ENCODE measurements around the gene CCR7.

Gene CCR7

DNA sequence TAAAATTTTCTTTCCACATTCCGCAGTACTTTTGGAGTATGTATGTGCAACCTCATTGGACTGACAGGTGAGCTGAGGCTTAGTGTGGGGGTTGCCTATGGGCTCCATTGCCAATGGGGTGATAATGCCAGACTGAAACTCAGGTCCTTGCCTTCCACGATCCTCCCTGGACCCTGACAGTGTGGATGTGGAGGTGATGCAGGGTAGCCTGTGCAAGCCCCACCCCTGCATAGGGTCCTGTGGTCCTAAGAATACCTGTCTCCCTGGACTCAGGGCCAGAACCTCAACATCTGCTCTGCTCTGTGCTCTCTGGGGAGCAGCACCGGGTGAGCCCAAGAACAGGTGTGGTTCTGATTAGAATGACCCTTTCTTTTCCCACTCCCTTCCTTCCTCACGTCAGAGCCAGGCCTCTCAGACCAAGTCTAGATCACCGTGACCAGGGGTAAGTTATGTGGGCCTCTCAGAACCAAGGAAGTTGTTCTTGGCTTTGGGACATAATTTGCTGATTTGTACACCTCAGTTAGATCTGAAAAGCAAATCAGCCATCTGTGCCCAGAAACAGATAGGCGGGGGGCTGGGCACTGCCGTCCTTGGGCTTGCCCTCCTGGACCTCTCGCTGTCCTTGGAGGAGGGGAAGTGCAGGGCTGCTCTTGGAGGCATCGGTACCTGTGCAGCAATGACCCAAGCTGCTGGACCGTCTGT, 55.5 kb downstream of the CCR7 start:
- Histone ChIP-seq H3K9ac (ENCODE audit: low read length in 5 of 5) (no peak overlapping the region), H3K4me1 (ENCODE audit: control insufficient read depth in 5 of 5, insufficient read depth in 5 of 5, low read length in 5 of 5) (peaks cover 0 to 17% (median 0%) of the 10 kb centered on the region in 5 donors), H3K9me3 (ENCODE audit: control insufficient read depth in 5 of 5, low read length in 5 of 5) (peaks cover 0 to 3% (median 0%) of the 10 kb centered on the region in 5 donors), H3K27me3 (ENCODE audit: control insufficient read depth in 5 of 5, insufficient read depth in 4 of 5, low read length in 5 of 5) (peaks cover 0 to 3% (median 0%) of the 10 kb centered on the region in 5 donors), H3K4me3 (ENCODE audit: low read depth in 1 of 5, low read length in 5 of 5) (no peak overlapping the region), H3K36me3 (ENCODE audit: control insufficient read depth in 5 of 5, insufficient read depth in 5 of 5, low read length in 5 of 5) (no peaks in the 10 kb centered on the region), H3K27ac (ENCODE audit: low read depth, low read length) (no peak overlapping the region)

DNA sequence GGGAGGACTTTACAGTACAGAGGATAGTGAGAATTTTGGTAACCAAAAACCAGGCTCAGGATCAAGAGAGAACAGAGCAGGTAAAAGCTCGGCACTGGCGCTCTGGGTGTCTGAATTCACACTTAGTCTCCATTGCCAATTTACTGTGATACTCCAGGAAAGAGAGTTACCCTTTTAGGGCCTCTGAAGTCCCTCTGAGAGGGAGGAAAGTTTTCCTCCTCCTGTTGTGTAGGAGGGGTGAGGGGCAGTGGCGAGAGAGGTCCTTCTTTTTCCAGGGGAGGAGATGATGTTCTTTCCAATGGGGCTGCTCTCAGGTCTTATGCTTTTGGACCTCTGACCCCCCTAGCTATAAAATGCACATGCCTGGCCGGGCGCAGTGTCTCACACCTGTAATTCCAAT, 58.5 kb downstream of the CCR7 start:
- Histone ChIP-seq H3K27ac (ENCODE audit: low read depth, low read length) (no peak overlapping the region), H3K36me3 (ENCODE audit: control insufficient read depth in 5 of 5, insufficient read depth in 5 of 5, low read length in 5 of 5) (no peaks in the 10 kb centered on the region), H3K4me3 (ENCODE audit: low read depth in 1 of 5, low read length in 5 of 5) (no peak overlapping the region), H3K27me3 (ENCODE audit: control insufficient read depth in 5 of 5, insufficient read depth in 4 of 5, low read length in 5 of 5) (peaks cover 0 to 2% (median 0%) of the 10 kb centered on the region in 5 donors), H3K9me3 (ENCODE audit: control insufficient read depth in 5 of 5, low read length in 5 of 5) (peaks cover 0 to 3% (median 0%) of the 10 kb centered on the region in 5 donors), H3K9ac (ENCODE audit: low read length in 5 of 5) (no peak overlapping the region), H3K4me1 (ENCODE audit: control insufficient read depth in 5 of 5, insufficient read depth in 5 of 5, low read length in 5 of 5) (peaks cover 0 to 17% (median 0%) of the 10 kb centered on the region in 5 donors)

All from subcutaneous abdominal adipose tissue (tissue), 5 donors.